Panc1 (cell line): ENCODE measurements around the gene MAGI2. TPM values are rescaled to one million over a fixed set of nuclear protein-coding genes. Genes with fewer than 3 reads are reported as not detected.

Experiments
- ATAC-seq: fragments of 200-7000 bp; cut with Tn5 transposase; 2 replicates; pipeline ENCODE4 v1.9.1; 2020; ENCODE audit warnings: mild to moderate bottlenecking, moderate library complexity
- BruUV-seq: library from RNA; stranded (reverse); fragments of 400-500 nt; replicated peaks from 2 replicates; lab custom pipeline; 2021; lab: Mats Ljungman, UMichigan
- CTCF ChIA-PET: fragments of 300-600 bp; sonication (Branson Sonifier 250); formaldehyde crosslinking; loops from one replicate; lab custom pipeline; 2022; ENCODE audit warnings: antibody characterized with exemption; lab: Charles Lee
- POLR2A ChIA-PET: fragments of 300-600 bp; sonication (Branson Sonifier 250); formaldehyde crosslinking; loops from one replicate; lab custom pipeline; 2022; ENCODE audit warnings: antibody characterized with exemption; lab: Charles Lee
- DNase-seq: peaks from one replicate; pipeline ENCODE4 v3.0.0-alpha.2; 2010; ENCODE audit warnings: low read depth, low spot score
- H3K27ac ChIP-seq: 2 replicates; pipeline ENCODE4 v1.5.1; 2011; ENCODE audit warnings: mild to moderate bottlenecking, low read length, inconsistent platforms
- H3K27me3 ChIP-seq: fragments of 200-500 bp; sonication (Bioruptor generic); 2 replicates; pipeline ENCODE4 v1.6.0; 2014; ENCODE audit warnings: low read length, inconsistent platforms; ENCODE audit not compliant: control insufficient read depth, insufficient read depth
- H3K36me3 ChIP-seq: fragments of 200-500 bp; sonication (Bioruptor generic); 2 replicates; pipeline ENCODE4 v1.5.1; 2014; ENCODE audit warnings: inconsistent platforms, mild to moderate bottlenecking, low read length, moderate library complexity; ENCODE audit not compliant: control insufficient read depth, insufficient read depth
- H3K4me1 ChIP-seq: 2 replicates; pipeline ENCODE4 v1.5.1; 2011; ENCODE audit warnings: inconsistent platforms, mild to moderate bottlenecking, low read length, moderate library complexity; ENCODE audit not compliant: control insufficient read depth, insufficient read depth
- H3K4me3 ChIP-seq, 2 experiments: 2 replicates each; pipeline ENCODE4 v1.5.1; 2011 to 2012; ENCODE audit warnings: low read depth in 2 of 2, low read length in 2 of 2, mild to moderate bottlenecking in 2 of 2, inconsistent platforms in 1 of 2, moderate library complexity in 1 of 2
- H3K9me3 ChIP-seq: fragments of 200-500 bp; sonication (Bioruptor generic); 2 replicates; pipeline ENCODE4 v1.5.1; 2014; ENCODE audit warnings: low read depth, mild to moderate bottlenecking, inconsistent platforms, low read length, moderate library complexity; ENCODE audit not compliant: control insufficient read depth, insufficient read depth
- CTCF ChIP-seq: fragments of 450-650 bp; IDR thresholded peaks from 2 replicates; pipeline ENCODE4 v1.5.1; 2017; ENCODE audit warnings: mild to moderate bottlenecking
- POLR2AphosphoS5 ChIP-seq: IDR thresholded peaks from 2 replicates; pipeline ENCODE4 v1.6.1; 2012; ENCODE audit warnings: mild to moderate bottlenecking, low read depth, low read length, moderate library complexity
- REST ChIP-seq, 2 experiments: IDR thresholded peaks; 2 replicates each; pipeline ENCODE4 v1.6.1; 2011 to 2012; ENCODE audit warnings: low read depth in 2 of 2, control low read depth in 1 of 2, low read length in 1 of 2, mild to moderate bottlenecking in 1 of 2, moderate library complexity in 1 of 2; ENCODE audit not compliant: insufficient read depth in 1 of 2
- SIN3A ChIP-seq: IDR thresholded peaks from 2 replicates; pipeline ENCODE4 v1.6.1; 2012; ENCODE audit warnings: low read depth, mild to moderate bottlenecking, low read length, moderate library complexity, borderline replicate concordance; ENCODE audit not compliant: insufficient read depth
- TCF7L2 ChIP-seq: IDR thresholded peaks from 2 replicates; pipeline ENCODE4 v1.6.1; 2011; ENCODE audit warnings: mild to moderate bottlenecking, low read depth, low read length, inconsistent platforms
- in situ Hi-C: cut with HindIII; loops from 2 replicates; pipeline ENCODE4 v1.10.0; 2016; ENCODE audit warnings: low sequenced_read_pairs, low pct_unique_long_range_greater_than_20kb
- intact Hi-C: fragments of 100-400 bp; cut with micrococcal nuclease; formaldehyde crosslinking; loops from one replicate; pipeline ENCODE4 v1.10.0; 2022; ENCODE audit not compliant: unreplicated experiment
- total RNA-seq: library from RNA; stranded (reverse); gene quantifications from one replicate; pipeline ENCODE4 v1.2.1, GENCODE V29; 2021; ENCODE audit not compliant: unreplicated experiment

Gene MAGI2
- total RNA-seq, 1 experiment from 2014 or later, result 5.4 TPM

GRCh38 chr7:78683566-78683965 is 769.9 kb downstream of the MAGI2 start:
- DNase-seq (no peak), ATAC-seq (no peak)
- ChIA-PET POLR2A (no interaction called here), CTCF (no interaction called here)
- no TSS peak for BruUV-seq
- TF ChIP-seq POLR2AphosphoS5 (no peak), SIN3A (no peak), CTCF (no peak), REST (IDR thresholded peaks at IDR 0.05; ENCODE audit: insufficient read depth in 1 of 2, low read depth in 2 of 2, low read length in 1 of 2) (no peak), TCF7L2 (no peak)
- H3K36me3 ChIP-seq, result no peaks in the 10 kb centered on the region
- H3K4me3 ChIP-seq, result no peak overlapping the region
- no peaks in the 10 kb centered on the region for H3K4me1 ChIP-seq
- intact Hi-C loops (no loop called here), in situ Hi-C loops (no loop called here)
- no peaks in the 10 kb centered on the region for H3K27me3 ChIP-seq
- H3K27ac ChIP-seq, result no peak overlapping the region
- H3K9me3 ChIP-seq, result no peaks in the 10 kb centered on the region

- intact Hi-C loops, result no loop called here
- POLR2A ChIA-PET, result no interaction called here
- ATAC-seq (no peak), DNase-seq (no peak)
- no peaks in the 10 kb centered on the region for H3K36me3 ChIP-seq
- CTCF ChIA-PET, result no interaction called here
- H3K27me3 ChIP-seq, result no peaks in the 10 kb centered on the region
- H3K4me1 ChIP-seq, result no peaks in the 10 kb centered on the region
- no peak for TF ChIP-seq CTCF
- TF ChIP-seq REST (IDR thresholded peaks at IDR 0.05; ENCODE audit: insufficient read depth in 1 of 2, low read depth in 2 of 2, low read length in 1 of 2), result no peak
- no peak for TF ChIP-seq POLR2AphosphoS5
- no peak for TF ChIP-seq TCF7L2
- TF ChIP-seq SIN3A, result no peak
- no peak overlapping the region for H3K4me3 ChIP-seq
- in situ Hi-C loops, result no loop called here
- H3K9me3 ChIP-seq, result no peaks in the 10 kb centered on the region
- BruUV-seq, result no TSS peak
- no peak overlapping the region for H3K27ac ChIP-seq
Observed at GRCh38 chr7:78679112-78679876, 774.2 kb downstream of the MAGI2 start.
